GM19043 (cell line): Measurements from ENCODE around the gene GGTLC2.
"Not testable (repeated sequence)": the region's sequence is repeated elsewhere in the genome, so short reads cannot be mapped to it uniquely, and the experiment has no call there.

Source experiments
- ATAC-seq: cut with Tn5 transposase; IDR thresholded peaks from one replicate; pipeline ENCODE4 v1.9.1; 2021; ENCODE audit warnings: low read depth; ENCODE audit not compliant: unreplicated experiment

Gene GGTLC2

DNA sequence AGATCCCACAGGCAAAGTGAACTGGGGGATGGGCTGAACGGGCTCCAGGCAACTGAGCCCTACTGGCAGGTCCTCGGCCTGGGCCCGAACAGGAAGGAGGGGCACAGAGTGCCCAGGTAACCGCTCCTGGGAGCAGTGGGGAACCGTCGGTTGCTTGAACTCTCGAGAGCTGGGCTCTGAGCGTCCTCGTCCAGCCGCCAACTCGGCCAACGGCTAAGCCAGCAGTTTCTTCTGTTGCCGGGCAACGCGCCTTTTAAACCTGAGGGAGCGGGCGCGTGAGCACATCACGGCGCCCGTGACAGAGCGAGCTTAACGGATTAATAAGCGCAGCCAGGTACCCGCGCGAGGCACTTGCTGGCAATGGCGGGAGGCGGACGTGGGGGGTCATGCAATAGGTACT lies at the start of gene GGTLC2:
TSS of gene GGTLC2 (plus strand) at position 301 of the 400 bp plus-strand sequence. CDS start 1,732 bp downstream, outside the sequence.
- not testable (repeated sequence) for ATAC-seq

DNA sequence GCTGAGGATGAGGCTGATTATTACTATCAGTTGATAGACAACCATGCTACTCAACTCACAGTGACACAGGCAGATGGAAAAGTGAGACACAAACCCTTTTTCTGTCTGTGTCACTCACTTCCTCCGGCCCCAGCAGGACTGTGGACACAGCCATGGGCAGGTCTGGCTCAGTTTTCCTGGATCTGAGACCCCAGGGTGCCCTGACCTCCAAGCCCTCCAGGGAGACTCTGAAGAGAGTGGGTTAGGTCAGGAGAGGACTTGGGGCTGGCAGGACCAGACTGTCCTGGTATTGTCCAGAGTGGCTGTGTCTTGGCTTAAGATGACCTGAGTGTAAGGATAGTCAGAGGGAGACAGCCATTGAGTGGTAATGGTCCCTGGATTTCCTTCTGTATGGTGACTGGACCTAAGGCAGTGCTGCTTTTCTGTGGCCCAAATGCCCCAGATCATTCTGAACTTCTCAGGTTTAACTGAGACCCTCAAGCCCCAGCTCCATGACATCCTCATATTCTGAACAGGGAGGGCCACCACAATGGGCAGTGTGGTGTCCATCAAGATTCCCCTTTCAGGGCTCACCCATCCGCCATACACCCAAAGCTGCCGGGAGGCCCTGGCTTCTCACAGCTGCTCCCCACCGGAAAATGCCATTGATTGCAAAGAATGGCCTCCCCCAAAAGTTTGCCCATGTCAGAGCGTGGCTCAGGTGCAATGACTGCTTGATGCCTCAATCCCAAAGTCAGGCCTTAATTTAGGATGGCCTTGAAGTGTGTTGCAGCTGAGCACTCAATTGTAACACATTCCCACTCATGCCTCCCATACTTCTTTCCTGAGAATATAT lies 49.2 kb upstream of the GGTLC2 start:
- ATAC-seq, result no peak

DNA sequence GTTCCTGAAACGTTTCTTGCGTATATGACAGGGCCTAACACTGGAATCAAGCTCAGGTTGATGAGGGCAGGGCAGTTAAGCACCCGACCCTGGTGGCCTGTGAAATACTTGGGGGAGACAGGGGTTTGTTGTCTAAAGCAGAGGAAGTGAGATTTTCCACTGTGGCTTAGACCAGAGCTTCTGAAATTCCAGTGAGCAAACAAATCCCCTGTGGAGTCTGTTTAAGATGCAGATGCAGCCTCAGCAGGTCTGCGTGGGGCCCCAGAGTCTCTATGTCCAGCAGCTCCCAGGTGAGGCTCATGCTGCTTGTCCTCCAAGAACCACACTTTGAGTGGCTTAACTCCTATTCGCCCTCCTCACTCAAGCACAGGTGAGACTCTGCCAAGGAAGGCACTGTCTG lies 46.3 kb upstream of the GGTLC2 start:
- no peak for ATAC-seq

DNA sequence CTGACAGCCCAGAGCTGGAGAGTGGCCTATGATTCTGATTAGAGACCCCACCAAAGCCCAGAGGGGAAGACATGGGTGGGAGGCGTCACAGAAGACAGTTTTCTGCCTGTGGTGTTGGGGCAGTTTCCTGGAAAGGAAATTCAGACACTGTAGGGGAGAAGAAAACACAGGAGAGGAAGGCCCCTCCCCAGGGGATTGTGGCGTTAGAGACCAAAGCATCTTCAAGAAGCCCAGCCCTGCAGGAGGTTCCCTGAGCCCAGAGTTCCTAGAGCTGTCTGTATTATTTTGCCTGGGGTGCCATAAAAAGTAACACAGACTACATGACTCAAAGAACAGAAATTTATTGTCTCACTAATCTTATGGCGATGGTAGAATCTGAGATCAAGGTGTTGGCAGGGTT lies 45.2 kb upstream of the GGTLC2 start:
- ATAC-seq, result no peak

DNA sequence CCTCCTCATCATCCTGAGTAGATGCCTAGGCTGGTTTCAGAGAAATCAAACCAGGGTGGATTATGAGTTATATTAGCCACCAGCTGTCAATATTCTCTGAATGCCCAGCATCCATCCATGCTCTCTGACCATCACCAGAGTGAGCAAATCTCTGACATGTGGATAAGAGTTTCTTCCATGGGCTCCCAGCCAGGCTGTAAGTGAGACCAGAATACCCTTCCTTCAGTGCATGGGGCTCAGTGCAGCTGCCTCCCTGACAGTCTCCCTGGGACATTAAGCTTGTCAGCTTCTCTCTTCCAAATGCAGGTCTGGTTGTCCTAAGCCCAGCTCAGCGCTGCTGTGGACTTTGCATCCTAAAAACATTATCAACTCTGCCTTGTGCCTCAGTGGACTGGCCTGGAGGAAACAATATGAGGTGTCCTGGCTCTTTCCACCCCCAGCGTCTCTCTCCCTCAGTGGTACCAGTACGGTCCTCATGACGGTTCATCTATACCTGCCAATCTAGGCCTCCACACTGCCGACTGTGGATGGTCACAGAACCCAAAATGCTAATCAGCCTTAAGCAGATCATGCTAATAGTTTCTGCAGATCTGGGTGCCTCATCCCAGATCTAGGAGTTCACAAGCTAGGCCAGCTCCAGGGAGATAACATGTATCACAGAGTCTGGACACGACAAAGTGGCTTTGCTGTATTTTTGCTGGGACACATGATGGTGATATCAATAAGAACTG lies 43.7 kb upstream of the GGTLC2 start:
- ATAC-seq, result no peak

DNA sequence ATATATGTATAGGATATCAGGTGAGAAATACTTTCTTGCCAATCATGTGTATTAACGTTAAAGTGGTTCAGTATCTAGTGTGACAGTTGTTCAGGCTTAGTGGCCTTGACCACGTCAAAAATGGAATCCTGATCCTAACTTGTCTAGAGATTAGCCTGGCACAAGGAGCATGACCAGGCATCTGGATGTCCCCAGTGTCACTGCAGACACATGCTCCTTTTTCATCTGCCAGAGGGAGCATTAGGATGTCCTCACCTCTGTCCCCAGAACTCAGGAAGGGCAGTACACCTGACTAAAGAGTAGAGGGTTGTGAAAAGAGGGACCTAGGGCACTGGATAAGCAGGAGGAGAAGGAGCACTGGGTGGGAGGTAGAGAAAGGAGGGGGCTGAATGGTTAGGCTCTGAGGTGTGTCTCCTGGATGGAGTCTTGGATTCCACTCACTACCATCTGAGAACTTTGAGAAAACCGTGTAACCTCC lies 40.9 kb upstream of the GGTLC2 start:
- ATAC-seq, result no peak

DNA sequence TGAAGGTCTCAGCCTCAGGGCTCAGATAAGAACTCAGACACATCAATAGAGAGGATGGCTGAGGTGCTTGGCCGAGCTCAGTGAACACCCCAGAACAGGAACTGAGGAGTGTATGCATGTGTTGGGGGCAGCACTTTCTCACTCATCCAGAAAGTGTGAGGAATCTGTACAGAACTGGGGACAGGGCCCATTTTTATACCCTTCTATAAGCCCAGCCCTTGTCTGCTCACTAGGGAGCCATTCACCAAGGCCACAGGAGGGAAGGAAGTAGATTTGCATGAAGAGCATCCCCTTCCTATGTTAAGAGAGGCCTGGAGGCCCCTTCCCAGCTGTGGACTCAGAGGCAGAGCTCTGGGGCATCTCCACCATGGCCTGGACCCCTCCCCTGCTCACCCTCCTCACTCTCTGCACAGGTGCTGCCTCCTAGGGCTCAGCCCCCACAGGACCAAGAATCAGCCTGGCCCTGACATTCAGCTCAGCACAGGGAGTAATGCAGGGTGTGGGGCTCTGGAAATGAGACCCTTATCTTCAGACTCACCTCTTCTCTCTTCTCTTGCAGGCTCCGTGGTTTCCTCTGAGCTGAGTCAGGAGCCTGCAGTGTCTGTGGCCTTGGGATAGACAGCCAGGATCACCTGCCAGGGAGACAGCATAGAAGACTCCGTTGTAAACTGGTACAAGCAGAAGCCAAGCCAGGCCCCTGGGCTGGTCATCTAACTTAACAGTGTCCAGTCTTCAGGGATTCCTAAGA lies 39.9 kb upstream of the GGTLC2 start:
- no peak for ATAC-seq

DNA sequence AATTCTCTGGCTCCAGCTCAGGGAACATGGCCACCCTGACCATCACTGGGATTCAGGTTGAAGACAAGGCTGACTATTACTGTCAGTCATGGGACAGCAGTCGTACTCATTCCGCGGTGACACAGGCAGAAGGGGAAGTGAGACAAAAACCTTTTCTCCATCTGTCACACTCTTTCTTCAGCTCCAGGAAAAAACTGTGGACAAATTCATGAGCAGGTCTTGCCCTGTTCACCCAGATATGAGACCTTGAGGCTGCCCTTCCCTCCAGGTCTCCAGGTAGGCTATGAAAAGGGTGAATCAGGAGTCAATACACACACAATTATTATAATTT lies 39.4 kb upstream of the GGTLC2 start:
- ATAC-seq, result no peak

DNA sequence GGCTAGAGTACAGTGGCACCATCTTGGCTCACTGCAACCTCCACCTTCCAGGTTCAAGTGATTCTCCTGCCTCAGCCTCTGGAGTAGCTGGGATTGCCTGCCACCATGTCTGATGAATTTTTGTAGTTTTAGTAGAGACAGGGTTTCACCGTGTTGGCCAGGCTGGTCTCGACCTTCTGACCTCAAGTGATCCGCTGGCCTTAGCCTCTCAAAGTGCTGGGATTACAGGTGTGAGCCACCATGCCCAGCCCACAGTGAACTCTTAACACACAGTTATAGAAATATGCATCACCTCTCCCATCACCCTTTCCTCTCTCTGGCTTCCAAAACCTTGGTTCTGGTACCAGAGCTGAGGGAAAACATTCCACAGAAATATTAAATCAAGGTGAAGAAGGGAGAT lies 36.4 kb upstream of the GGTLC2 start:
- not testable (repeated sequence) for ATAC-seq

DNA sequence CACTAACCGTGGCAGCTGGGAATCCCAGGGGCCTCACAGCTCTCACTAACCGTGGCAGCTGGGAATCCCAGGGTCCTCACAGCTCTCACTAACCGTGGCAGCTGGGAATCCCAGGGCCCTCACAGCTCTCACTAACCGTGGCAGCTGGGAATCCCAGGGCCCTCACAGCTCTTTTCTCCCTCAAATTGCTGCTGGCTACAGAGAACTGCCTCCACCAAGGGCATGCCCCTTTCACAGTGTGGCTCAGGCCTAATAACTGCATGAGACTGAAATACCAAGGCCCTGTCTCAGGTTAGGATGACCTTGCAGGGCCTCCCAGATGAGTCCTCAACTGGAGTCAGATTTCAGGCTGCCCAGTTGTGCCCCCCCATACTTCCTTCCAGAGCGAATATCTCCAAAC lies 35.1 kb upstream of the GGTLC2 start:
- ATAC-seq, result no peak

DNA sequence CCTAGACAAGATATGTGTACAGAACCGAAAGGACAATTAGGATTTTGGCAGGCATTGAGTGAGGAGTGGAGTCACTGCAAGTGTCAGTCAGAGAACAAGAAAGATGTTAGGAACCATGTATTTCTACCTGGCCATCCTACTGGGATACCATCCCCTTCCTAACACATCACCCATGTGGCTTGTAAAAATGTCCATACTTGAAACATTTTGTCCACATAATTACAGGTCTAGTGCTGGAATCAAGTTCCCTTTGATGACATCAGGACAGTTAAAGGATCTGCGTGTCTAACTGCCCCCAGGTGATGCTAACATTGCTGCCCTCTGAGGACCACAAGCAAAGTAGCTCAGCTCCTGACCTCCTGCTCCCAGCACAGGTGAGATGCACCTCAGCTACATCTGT lies 31.9 kb upstream of the GGTLC2 start:
- ATAC-seq, result no peak

DNA sequence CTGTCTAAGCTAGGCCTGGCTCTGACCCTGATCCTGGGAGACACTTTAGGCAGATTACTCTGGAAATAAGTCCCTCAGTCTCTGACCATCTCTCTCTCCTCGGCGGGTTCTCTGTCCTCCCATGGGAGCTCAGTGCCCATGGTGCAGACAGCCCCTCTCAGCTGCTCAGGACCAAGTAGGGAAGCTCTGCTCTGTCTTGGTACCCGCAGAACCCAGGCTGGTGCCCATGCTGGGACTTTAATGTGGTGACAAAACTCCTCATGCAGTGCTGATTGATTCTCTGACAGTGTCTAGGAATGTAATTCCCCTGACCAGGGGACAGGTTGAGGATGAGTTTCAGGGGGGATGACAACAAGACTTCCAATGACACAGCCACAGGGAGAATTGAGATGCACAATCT lies 30.3 kb upstream of the GGTLC2 start:
- no peak for ATAC-seq

DNA sequence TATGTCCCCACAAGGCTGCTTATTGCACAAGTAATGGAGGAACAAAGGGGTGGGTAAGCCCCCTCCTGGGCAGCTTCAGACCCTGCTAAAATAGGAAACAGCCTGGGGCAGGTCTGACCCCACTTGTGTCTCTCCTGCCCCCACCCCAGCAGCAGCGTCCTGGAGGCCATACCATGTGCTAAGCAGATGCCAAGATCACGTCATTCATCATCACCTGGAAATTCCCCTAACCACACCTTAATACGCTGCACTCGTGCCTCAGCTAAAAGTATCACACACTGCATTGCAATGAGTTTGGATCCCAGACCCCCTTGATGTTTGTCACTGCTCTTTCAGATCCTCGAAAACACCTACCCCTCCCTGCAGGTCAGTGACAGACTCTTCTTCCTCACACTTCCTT lies 27.8 kb upstream of the GGTLC2 start:
- no peak for ATAC-seq

DNA sequence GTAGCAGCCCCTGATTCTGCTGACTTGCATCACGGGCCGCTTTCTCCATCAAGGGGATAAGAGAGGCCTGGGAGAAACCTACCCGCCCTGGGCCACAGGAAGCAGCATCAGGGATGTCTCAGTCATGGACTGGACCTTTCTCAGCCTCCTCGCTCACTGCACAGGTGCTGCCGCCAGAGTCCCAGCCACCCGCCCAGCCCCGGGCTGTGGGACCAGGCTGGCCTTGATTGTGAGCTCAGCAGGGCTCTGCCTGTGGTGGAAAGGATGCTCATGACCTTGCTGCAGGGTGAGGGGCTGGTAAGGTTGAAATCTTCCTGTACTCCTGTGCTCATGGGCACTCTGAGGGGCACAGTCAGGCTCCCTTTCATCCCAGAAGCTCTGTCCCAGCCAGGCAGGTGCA lies 26.0 kb upstream of the GGTLC2 start:
- no peak for ATAC-seq

DNA sequence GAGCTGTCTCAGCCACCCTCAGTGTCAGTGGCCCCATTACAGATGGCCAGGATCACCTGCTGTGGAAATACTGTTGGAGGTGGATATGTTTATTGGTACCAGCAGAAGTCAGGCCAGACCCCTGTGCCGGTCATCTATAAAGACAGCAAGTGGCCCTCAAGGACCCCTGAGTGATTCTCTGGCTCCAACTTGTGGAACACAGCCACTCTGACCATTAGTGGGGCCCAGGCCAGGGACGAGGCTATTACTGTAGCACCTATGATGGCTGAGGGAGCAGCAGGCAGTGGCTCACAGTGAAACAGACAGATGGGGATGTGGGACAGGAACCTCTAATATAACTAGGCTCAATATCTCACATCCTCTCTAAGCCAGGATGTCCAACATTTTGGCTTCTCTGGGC lies 25.5 kb upstream of the GGTLC2 start:
- ATAC-seq, result no peak

DNA sequence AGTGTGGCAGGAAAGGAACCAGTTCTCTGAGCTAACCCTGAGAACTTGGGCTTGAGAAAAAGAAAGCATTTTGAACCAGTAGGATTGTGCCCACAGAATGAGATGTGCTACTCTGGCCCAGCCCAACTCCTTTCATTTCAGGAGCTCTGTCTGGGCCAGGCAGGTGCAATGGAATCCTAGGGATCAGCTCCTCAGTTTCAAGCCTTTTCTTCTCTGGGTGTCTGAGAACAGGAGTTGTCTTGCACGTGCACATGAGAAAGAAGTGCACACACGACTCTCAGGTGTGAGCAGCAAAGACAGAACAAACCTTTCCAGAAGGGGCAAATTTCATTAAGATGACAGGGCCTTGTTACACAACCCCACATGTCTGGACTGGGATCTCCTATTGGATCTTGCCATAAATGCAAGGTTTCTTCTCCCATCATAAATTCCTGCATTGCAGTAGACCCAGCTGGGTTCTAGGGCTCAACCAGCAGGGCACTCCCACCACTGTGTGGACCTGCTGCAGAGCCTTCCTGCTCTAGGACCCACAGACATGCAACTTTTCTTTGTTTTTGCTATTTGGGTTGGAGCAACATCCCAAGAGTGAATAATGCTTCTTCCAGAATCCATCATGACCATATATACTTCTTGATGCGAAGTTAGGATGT lies 24.5 kb upstream of the GGTLC2 start:
- no peak for ATAC-seq

DNA sequence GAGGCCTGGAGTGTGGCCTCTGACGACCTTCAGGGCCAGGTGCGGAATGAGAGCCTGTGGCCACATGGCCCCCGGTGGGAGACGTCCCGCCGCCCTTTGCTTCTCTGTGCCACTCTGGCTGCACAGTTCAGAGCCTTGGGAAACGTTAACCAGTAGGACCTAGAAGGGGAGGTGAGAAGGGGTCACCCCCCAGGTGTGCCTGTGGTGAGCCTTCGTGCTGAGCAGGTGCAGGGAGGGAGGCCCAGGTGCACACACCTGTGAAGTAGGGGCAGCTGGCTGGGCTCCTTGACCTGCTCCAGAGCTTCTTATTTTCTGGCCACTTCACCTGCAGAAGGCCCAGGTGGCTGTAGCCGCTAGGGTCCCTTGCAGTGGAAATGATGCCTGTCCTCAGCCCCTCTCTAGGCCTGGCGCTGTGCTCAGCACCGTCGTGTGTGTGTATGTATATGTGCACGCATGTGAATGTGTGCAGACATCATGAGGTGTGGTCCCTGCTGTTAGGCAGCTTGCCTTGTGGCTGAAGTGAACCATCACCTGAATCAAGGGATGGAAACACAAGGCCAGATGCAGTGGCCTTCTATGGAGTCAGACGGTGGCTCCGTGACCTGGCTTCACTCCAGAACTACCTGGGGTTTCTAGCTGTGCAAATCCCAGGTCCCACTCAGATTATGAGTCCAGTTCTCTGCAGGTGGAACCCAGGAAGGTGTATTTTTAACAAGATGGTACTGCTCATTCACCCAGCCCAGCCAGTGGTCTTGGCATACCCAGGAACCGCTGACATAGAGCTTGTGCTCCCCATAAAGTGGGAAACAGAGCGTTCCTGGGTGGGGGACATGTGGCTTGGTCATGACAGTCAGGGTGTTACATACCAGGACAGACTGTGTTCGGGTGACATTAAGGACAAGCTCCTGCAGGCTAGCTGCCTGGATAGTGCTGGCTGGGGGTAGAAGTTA lies 15.6 kb upstream of the GGTLC2 start:
- ATAC-seq, result not testable (repeated sequence)

DNA sequence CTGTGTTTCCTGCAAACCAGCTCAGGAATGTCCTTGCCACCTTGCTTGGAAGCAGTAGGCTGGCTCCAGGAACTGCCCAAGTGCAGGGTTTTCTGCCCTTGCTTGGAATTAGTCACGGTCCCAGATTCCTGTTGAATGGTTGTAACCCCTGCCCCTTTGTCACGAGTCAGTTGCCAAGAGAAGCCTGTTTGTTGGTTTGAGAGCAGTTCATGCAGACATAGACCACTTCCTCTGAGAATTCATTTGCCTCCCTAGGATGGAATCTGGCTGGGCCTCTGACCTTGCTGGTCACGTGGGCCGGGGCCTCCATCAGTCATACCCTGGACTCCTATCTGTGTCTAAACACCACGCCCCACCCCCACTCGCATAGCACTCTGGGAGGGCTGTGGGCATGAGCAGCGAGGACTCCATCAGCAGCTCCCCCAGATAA lies 13.2 kb upstream of the GGTLC2 start:
- ATAC-seq, result not testable (repeated sequence)

DNA sequence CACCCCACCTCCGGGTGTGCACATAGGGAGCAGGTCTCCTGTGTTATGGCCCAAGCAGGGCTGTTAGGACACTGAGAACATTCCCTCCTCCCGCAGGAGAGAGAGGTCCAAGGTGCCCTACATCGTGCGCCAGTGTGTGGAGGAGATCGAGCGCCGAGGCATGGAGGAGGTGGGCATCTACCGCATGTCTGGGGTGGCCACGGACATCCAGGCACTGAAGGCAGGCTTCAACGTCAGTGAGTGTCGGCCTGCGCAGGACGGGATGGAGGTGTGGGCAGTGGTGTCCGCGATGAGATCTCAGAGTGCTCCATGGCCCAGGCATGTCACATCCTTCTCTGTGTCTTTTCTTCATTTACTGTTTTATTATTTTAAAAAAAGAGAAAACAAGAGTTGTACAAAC lies 12.2 kb upstream of the GGTLC2 start:
- ATAC-seq, result not testable (repeated sequence)

DNA sequence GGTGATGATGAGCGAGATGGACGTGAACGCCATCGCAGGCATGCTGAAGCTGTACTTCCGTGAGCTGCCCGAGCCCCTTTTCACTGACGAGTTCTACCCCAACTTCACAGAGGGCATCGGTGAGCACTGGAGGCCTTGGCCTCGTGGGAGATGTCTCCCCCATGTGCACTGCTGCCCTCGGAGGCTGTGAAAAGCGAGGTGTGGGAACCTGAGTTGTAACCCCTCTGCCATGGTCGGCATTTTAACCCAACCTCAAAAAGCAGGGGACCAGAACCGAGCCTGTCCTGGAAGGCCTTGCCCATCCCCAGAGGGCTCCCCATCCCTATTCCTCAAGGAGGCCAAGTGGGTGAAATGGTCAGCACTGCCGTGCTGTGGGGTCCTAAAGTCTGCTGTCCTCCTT lies 10.9 kb upstream of the GGTLC2 start:
- ATAC-seq, result not testable (repeated sequence)
